Hindlimb muscle (tissue), 1 donor: ENCODE results near the gene MYH1. TPM values are rescaled to one million over a fixed set of nuclear protein-coding genes. Genes with fewer than 3 reads are reported as not detected.
"Not testable (repeated sequence)": the region's sequence is repeated elsewhere in the genome, so short reads cannot be mapped to it uniquely, and the experiment has no call there.

Source experiments
- DNase-seq: peaks from one replicate; pipeline ENCODE4 v3.0.0-alpha.2; 2013
- polyA plus RNA-seq: library from polyadenylated mRNA; unstranded; fragments of 120-200 nt; gene quantifications from one replicate; pipeline ENCODE4 v1.2.1, GENCODE V29; 2013; ENCODE audit not compliant: insufficient read length

Gene MYH1
- polyA plus RNA-seq, result 38.7 TPM

DNA sequence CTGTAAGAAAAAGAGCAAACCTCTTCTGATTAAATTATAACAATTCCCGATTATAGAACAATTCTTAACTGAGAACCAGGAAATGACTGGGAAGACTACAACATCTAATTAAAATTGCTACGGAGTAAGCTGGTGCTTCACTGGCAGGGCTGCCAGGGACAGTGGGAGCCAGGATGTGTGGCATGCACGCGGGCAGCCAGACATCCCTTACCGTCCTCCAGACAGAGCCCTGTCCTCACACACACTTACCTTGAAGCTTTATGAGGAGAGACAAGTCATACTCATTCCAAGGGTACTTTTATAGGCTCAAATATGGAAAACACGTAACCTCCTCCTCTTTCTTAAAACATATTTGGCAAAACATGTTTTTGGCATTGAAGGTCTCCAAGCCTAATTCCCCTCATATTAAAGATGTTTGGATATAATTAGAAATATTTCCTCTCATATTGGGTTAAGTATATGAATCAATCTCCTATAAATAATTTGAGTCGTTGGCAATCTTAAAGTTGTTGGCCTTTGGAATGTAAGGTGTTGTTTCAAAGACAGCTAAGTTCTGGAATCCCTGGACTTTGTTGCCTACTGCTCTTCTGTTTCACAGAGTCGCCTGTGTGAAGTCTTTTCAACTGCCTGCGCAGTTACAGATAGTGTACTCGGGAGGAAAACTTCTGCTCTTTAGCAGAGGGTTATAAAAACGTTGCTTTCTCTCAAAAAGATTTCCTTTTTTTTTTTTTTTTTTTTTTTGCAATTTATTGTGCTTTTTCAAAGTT, at the start of gene MYH1:
MYH1 (minus strand) TSS at position 272 of the 767 bp plus-strand sequence. CDS start 1,900 bp downstream, outside the sequence.
- DNase-seq, result no peak

DNA sequence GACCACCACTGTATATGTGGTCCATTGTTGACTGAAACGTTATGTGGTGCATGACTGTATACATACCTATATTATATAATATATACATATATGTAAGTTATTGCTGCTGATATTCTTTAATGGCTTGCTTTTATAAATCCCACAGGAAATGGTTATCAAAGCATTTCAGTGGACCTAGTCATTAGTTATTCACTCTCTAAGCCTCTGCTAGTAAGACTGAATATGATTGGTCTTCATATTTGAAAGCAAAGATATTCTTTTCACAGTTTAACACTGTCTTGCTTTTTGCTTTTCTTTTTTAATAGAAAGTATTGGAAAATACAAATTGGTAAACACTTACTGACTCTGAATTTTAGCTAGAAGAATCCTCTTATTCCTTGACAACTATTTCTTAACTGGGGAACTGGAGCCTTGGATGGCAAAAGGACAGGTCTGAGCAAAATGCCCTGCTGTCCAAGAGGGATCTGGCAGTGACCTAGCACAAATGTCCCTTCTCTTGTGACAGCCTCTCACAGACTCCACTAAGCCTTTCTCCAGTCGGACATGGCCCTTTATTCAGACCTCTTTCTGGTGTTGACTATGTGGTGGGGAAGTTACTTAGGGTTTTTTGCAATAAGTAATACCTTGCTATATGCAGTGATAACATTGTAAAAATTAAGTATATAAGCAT, 45.8 kb upstream of the MYH1 start:
- no peak for DNase-seq

DNA sequence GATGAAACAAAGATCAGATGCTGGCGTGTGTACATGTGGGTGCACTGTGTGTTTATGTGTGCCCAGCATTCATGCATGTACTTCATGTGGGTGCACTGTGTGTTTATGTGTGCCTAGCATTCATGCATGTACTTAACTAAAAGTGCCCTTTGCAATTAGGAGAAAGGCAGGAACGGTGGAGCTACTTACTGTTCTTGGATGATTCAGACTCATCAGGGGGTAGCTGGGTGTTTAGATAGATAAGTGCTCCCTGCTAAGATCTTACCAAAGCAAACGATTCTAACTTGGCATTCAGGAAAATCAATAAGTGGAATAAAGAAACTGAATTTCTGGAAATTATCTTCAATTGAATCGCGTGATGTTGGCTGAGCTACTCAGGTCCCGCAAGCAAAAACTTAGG, 39.7 kb upstream of the MYH1 start:
- no peak for DNase-seq

- DNase-seq, result peak; percentile 11
Measured at GRCh38 chr17:10557422-10557821, 39.1 kb upstream of the MYH1 start.

DNA sequence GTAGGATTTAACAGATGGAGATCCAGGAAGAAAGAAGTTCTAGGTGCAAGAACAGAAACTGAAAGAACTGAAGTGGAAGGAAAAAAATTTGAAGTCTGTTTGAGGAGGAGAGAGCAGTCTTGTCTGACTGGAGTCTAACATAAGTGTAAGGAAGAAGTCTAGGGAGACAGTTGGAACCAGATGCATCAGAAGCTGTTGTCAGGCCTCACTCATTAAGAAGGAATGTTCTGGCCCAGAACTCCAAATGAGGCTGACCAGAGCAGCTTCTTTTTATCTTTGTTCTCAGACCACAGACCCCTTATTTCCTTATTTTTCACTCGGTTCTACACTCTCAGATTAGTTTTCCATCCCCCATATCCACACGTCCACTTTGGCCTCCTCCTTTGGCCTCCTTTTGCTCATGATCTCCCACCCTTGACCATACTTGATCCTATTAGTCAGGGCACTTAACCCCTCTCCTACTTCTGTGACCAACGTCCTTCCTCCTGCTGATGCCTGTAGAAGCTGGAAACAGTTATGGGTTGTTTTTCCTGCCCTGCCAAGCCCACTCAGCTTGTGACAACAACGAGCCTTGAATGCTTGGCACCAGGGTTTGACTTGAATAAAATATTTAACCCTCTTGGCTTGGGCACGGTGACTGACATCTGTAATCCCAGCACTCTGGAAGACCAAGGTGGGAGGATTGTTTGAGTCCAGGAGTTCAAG, 38.1 kb upstream of the MYH1 start:
- no peak for DNase-seq

- DNase-seq, result no peak
Measured at GRCh38 chr17:10550014-10550413, 31.7 kb upstream of the MYH1 start.

- no peak for DNase-seq
Measured at GRCh38 chr17:10549096-10549842, 30.9 kb upstream of the MYH1 start, which contains the start of gene MYH2. Gene MYH2, minus strand, starts transcription at chr17:10549658. Its CDS starts 1,738 bp downstream, at chr17:10547920.

GRCh38 chr17:10547351-10547750, 29.0 kb upstream of the MYH1 start:
- no peak for DNase-seq

DNA sequence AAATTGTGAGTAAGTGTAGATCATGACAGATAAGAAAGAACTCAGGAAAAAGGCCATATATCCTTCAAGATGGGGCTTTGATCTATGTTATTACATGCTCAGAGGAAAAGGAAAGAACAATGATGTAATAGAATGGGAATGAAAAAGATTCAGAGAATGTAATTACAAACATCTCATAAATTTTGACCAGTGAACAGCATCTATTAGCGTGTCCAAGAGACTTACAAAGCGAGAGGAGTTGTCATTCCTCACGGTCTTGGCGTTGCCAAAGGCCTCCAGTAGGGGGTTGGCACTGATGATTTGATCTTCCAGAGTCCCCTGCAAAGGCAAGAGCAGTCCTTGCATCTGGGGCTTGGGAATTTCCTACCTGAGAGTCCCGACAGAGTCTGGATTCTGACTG, 25.1 kb upstream of the MYH1 start:
- not testable (repeated sequence) for DNase-seq

DNA sequence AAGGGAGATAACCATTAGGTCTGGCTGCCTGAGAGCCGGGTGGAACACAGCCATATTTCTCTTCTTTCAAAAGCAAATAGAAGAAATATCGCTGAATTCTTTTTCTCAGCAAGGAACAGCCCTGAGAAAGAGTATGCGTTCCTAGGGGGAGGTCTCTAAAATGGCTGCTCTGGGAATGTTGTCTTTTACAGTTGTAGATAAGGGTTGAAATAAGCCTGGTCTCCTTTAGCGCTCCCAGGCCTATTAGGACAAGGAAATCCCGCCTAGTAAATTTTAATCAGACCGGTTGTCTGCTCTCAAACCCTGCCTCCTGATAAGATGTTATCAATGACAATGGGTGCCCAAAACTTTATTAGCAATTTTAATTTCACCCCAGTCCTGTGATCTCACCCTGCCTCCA, 22.8 kb upstream of the MYH1 start:
- not testable (repeated sequence) for DNase-seq

DNA sequence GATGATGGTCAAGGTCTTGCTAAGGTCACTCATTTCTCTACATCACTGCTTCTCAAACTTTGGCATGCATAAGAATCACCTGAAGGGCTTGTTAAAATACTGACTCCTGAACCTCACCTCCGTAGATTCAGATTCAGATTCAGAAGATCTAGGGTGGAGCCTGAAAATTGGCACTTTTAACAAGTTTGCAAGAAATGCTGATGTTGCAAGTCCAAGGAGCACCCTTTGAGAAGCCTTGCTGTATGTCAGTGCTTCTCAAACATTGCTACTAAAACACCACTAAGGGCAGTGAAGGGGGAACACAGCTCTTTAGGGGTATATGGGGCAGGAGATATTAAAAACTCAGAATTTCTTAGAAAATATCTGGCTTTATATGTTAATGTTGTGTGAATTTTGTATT, 13.7 kb upstream of the MYH1 start:
- no peak for DNase-seq

- DNase-seq, result no peak
Measured at GRCh38 chr17:10527419-10527818, 9.1 kb upstream of the MYH1 start.

GRCh38 chr17:10526517-10526916, 8.2 kb upstream of the MYH1 start:
- DNase-seq, result no peak

GRCh38 chr17:10523064-10523463, 4.7 kb upstream of the MYH1 start:
- DNase-seq, result no peak

- no peak for DNase-seq
Measured at GRCh38 chr17:10521949-10522348, 3.6 kb upstream of the MYH1 start.

DNA sequence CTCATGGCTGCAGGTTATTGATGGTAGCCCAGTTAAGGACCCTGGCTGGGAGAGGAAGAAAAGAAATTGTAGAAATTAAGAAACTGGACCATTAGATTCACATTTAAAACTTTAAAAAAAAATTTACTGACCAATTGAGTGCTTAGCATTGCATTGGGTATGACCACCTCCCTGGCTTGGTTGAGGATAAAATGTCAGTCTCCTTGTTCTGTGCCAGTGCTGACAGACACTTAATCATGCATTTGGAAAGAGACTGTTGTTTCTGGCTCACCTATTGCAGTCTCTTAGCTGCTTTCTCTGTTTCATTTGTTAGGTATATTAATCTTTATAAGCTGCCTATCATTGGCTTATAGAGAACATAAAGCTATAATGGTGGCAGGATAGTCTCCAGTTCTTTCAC, 1.7 kb downstream of the MYH1 start:
- DNase-seq, result no peak

GRCh38 chr17:10516065-10516464, 2.3 kb downstream of the MYH1 start:
- DNase-seq, result no peak

GRCh38 chr17:10513299-10514067, 4.9 kb downstream of the MYH1 start:
- DNase-seq, result no peak

DNA sequence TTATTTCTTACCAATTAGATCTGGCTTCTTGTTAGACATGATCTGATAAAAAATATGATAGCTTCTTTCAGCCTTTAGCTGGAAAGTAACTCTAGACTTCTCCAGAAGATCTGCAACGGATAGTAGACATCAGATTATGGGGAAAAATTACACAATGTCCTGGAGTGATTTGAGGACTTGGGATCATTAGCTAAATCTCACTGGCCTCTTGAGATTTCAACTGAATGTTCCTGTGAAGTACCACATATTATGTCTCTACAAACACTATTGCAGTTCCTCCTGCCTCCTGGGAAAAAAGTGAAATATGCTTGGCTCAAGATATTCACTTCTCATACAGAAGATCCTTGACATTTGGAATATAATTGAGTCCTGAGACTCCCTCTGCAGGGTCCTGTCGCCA, 5.5 kb downstream of the MYH1 start:
- no peak for DNase-seq

DNA sequence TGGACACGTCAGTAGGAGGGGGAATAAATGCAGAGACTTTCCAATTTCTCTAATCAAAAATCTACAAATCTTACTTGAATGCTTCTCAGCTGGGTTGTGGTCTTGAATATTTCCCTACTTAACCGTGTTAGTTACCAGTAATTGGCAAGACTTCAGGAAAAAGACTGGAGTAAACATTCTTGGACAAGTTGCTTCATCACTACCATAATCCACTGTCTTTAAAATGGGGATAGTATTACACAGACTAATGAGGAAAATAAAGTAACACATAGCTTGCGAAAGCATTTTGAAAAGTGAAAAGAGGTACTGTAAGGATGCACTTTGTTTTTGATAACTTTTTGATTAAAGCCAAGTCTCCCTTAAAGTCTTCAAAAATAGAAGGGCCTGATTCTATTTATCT, 18.4 kb downstream of the MYH1 start:
- no peak for DNase-seq

- DNase-seq, result no peak
Measured at GRCh38 chr17:10492004-10492403, 26.3 kb downstream of the MYH1 start.

GRCh38 chr17:10482252-10482651, 36.1 kb downstream of the MYH1 start:
- DNase-seq, result no peak
